Upper lobe of left lung (tissue), 4 donors: Measurements from ENCODE around the gene KIAA0232.

Source experiments
- CTCF ChIP-seq, 6 experiments: fragments of 450-650 bp in 4 of 6; fragments of 200-600 bp in 2 of 6; sonication (generic) in 2 of 6; IDR thresholded peaks; one replicate each; pipeline ENCODE4 v1.5.1; 2016 to 2019; ENCODE audit warnings: antibody characterized with exemption in 6 of 6
- POLR2A ChIP-seq, 4 donors: fragments of 450-650 bp; IDR thresholded peaks; one replicate each; pipeline ENCODE4 v1.5.1; 2016 to 2017; ENCODE audit warnings: antibody characterized with exemption in 4 of 4, mild to moderate bottlenecking in 2 of 4

DNA sequence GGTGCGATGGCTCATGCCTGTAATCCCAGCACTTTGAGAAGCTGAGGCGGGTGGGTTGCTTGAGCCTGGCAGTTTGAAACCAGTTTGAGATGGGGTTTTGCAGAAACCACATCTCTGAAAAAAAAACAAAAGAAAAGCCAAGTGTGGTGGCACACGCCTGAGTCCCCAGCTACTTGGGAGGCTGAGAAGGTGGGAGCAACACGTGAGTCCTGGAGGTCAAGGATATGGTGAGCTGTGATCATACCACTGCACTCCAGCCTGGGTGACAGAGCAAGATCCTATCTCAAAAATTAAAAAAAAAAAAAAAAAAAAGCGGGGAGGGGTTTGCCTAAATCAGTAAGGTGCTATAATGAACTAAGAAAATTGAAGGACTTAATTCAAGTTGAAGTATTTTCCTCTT lies 68.9 kb downstream of the KIAA0232 start:
- no peak for TF ChIP-seq CTCF (IDR thresholded peaks at IDR 0.05)
- no peak for TF ChIP-seq POLR2A (IDR thresholded peaks at IDR 0.05)
